Stimulated activated CD8-positive, alpha-beta memory T cell treated with anti-CD3 and anti-CD28 coated beads, Interleukin-12 subunit alpha, Interleukin-12 subunit beta, amount 100 ng/mL, for 1 hour (primary cell): ENCODE results near the gene PCARE.
"Not testable (repeated sequence)": the region's sequence is repeated elsewhere in the genome, so short reads cannot be mapped to it uniquely, and the experiment has no call there.

Experiments
- DNase-seq: peaks from one replicate; pipeline ENCODE4 v3.0.0-alpha.2; 2020; ENCODE audit warnings: low read depth

Gene PCARE

DNA sequence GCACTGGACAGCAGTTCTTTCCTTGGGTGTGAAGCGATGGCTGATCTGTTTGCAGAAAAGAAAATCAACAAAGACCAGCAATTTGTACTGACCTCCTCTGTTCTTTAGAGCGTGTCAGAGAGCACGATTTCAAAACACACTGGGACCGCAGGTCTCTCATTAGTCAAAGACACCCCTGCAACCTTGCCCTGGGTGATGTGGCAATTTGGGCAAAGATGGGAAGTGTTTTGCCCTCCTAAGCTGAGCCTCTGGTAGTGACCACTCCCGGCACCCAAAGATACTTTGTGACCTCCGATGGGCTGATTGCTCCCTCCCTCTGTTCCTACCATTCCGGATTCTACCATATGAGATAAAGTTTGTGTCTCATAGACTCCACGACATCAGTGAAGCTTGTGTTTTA lies 22.6 kb upstream of the PCARE start:
- DNase-seq = no peak

DNA sequence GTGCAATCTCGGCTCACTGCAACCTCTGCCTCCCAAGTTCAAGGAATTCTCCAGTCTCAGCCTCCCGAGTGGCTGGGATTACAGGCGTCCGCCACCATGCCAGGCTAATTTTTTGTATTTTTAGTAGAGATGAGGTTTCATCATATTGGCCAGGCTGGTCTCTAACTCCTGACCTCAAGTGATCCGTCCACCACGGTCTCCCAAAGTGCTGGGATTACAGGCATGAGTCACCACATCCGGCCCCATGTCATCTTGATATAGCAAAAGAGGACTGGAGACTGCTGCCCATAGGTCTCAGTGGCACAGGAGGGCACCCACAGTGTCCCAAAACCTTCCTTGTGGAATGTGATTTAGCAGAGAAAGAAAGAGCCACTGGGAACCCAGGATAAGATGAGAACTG lies 16.0 kb upstream of the PCARE start:
- DNase-seq = not testable (repeated sequence)

DNA sequence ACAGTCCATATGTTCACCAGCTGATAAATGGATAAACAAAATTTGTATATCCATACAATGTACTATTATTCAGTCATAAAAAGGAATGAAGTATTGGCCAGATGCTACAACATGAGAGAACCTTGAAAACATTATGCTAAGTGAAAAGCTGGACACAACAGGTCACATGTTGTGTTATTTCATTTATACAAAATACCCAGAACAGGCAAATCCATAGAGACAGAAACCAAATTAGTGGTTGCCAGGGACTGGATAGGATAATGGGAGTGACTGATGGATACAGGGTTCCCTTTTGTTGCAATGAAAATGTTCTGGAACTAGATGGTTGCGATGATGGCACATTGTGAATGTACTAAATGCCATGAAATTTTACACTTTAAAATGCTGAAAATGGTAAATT lies 10.2 kb upstream of the PCARE start:
- DNase-seq = no peak

DNA sequence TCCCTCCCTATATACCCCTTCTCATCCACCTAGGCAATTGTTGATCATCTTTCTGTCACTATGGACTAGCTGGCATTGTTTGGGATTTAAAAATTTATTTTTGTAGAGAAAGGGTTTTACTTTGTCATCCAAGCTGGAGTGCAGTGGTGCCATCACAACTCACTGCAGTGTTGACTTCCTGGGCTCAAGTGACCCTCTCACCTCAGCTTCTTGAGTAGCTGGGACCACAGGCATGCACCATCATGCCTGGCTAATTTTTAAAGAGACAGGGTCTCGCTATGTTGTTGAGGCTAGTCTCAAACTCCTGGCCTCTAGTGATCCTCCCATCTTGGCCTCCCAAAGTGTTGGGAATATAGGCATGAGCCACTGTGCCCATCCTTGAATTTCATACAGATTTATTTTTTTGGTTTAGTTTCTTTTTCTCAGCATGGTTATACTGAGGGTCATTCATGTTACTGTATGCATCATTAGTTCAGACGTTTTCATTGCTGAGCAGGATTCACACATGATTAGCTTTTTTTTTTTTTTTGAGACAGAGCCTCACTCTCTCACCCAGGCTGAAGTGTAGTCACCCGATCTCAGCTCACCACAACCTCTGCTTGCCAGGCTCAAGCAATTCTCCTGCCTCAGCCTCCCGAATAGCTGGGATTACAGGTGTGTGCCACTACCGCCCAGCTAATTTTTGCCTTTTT lies 8.6 kb upstream of the PCARE start:
- no peak for DNase-seq

DNA sequence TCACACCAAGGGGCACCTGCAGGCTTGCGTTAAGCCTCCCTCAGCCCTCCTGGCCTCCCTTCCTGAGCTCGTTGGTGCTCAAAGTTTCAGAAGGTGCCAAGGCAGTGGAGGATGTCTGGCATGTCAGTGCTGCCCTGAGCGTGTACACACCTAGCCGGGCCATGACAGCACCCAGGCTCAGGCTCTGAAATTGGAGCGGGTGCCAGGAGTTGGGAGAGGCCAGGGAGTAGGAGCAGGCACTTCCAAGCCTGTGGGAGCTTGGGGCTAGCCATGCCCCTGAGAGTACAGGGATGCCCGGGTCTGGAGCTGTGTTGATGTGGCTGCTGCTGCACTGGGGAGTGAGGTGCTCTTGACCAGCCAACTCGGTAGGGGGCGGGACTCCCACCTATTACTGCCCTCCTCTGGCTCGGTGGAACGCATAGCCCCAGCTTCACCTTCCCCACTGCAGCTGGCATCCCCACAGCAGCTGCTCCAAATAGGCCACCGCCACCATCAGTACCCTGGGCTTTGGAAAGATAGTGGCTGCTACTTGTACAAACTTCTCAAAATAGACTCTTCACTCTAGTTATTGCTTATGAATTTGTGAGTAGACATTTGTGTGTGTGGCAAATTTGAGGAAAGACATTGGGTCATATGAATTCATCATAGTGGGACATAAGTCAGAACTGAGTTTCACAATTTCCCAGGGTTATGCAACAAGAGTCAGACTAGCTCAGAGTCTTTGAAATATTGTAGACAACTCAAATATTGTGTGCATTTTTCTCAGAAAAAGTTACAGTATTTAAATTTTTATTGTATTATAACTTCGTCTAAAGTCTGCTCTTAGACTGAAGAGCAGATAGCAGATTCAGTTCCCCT lies 6.8 kb upstream of the PCARE start:
- no peak for DNase-seq

DNA sequence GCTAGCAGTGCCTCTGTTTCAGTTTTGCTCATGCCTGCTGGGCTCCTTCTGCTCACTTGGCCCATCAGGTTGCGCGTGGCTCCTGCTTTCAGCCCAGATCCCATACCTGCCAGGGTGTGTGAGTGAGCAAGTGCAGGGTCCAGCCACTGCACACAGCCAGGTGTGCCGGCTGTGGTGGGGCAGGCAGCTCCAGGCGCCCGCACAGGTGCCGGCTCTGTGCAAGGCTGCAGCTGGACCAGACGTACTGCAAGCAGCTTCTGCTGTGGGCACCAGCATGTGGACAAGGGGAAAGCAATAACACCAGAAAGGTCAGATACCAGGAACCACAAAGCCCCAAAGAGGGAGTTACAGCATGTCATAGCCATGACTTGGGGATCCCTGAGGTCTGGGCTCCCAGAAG lies 5.6 kb upstream of the PCARE start:
- DNase-seq = no peak

DNA sequence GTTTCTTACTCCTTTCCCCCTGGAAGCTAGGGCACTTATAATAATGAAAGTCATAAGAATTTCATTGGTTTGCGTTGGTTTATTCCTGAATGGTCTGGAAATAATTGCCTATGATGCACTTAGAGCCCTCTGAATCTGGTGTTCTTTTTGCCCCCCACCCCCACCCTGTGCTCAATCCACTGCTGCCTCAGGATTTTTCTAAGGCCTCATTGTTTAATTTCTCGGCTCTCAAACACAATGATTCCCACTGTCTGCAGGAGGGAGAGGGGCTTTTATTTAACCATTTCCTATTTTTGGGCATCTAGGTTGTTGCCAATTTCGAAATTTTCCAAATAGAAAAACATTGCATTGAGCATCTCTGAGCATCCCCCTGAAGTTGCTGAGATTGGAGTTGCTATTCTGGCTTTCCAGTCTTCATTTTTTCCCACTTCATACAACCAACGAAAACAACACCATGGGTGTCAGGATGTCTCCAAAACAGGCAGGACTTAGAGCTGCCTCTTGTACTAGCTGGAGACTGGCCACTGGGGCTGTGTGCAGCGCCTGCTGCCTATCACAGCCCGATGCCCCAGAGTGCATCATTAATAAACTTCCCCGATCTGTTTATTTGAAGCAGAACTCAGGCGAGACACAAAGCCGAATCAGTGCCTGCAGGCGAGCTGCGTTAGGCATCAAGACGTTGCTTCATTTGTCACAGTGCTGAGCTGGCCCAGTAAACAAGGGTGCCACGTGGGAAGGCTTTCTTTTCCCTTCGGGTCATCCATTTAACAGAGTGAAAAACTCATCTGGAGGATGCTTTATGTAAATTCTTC lies 1.8 kb upstream of the PCARE start:
- no peak for DNase-seq

DNA sequence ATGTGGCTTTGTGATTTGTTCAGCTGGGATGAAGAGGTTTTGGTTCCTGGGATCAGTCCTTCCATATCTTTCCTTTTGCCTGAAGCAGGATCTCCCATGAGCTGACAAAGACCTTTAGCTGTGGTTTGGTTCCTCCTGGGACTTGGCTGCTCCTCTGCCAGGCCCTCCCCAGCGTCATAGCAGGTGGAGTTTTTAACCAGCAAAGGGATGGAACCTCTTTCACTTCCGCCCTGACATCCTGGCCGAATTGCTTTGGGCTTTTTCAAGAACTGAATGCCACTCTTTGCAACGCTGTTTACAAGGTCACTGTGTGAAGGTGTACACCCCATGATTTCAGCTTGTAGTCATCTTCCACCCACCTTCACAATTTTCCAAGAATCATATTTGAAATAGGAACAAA lies 390 bp downstream of the PCARE start:
- no peak for DNase-seq

DNA sequence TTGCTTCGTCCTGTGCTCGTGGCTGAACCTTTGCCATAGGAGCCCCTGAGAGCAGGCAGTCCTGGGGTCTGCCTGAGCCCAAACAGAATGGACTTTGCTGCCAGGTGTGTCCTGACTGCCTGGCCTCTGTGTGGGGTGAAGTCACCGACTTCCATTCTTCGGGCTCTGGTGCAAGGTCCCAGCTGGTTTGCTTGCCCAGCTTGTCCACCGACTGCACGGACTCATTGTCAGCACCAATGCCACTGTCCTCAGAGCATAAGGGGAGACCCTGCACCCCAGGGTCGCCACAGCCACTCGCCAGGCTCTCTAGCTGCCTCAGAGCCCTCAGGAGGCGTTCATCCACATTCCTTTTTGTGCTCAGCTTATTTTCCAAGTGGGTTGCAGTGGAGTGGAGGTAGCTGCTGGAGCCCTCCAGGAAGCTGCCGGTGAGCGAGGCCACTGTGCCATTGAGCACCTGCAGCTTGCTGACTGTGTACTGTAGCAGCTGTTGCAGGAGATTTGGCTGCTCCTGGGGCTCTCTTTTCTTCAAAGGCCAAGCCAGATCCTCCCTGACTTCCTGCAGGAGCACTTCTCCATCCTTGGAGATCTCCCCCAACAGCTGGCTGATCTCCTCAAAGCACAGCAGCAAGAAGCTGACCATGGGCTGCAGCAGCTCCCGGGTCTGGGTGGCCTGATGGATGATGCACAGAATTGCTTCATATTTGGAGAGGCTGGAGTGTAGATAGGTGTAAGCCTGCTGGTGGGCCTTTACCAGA lies 1.2 kb downstream of the PCARE start:
- no peak for DNase-seq

DNA sequence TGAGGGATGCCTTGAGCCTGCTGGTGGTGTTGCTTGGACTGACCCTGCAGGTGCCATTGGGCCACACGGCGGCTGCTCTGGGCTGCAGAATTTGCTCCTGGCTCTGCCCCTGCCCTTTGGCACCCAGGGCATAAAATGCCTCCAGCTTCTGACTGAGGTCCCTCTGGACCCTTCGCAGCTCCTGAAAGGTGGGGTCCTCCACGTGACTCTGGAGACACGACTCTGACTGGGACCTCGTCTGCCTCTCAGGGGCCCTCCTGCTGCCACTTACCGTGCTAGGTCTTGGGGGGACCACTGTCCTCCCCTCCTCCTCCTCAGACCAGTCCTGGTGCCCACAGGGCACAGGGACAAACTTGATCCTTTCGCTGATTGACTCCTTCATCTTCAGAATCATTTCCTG lies 2.1 kb downstream of the PCARE start:
- no peak for DNase-seq

DNA sequence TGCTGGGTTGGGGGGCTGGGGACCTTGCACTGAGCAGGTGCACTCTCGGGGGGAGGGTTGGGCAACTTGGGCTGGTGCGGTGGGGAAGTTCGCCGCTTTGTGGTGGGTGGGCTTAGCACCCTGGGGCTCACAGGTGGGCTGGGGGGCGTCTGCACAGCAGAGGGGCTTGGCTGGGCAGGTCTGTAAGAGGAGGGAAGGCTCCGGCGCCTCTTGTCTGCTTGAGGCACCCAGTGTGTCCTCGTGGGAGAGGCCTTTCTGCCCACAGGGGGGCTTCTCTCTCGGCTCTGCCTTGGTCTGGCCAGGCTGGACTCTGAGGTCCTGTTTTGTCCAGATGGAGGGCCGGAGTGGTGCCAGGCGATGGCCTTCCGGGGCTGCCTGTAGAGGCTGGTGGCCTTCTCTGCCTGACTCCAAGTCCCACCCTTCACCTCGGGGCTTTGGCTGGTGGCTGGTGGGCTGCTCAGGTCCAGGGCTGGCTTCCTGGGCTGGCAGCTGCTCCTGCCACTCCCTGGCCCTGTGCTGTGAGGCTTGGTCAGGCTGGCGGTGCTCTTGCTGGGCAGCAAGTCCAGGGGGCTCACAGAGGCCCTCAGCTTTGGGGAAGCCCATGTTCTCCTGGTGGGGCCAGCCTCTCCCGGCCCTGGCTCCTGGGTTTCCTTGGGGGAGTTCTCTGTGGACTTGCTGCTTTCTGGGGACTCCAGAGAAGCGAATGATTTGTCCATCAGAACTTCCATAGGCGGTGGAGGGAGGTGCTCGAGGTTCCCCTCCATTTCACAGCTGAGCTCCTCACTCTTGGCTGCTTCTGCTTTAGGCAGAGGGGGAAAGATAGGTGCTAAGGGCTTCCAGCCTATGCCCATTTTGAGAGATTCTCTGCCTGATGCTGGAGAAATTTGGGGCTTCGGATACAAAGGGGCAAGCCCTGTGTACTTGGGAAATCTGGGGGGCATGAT lies 3.0 kb downstream of the PCARE start:
- DNase-seq = no peak

DNA sequence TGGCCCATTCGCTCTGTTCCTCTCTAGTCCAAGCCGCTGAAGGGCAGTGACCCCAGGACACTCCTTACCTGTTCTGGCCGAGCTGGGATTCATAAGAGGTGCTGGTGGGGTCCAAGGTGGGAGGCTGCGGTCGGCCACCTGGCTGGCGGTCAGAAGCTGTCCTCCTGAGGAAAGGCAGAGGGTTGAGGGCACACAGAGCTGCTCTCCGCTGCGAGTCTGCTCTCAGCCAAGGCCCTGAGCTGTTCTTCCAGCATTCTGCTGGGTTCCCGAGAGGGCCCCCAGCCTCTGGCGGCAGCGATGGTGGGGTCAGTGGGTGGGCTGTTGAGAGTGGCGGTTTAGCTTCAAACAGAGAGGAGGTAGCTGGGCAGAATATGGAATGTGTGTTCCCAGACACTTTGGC lies 3.8 kb downstream of the PCARE start:
- DNase-seq = no peak

DNA sequence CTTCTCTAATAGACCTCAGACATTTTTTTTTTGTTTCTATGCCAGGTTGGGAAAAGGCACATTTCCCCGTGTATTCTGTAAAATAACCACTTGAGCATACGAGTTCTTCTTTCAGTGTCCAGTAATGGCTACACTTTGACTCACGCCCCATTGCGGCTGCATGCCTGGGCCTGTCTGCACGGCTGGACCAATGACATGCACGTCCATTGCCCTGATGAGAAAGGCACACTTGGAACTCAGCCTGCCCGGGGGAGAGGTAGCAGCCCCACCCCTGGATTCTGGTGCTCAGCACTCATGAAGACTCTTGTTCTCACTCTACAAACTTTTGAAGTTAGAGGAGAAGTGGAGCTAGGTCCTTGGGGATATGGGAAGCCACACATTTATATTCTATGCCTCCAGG lies 5.8 kb downstream of the PCARE start:
- no peak for DNase-seq

DNA sequence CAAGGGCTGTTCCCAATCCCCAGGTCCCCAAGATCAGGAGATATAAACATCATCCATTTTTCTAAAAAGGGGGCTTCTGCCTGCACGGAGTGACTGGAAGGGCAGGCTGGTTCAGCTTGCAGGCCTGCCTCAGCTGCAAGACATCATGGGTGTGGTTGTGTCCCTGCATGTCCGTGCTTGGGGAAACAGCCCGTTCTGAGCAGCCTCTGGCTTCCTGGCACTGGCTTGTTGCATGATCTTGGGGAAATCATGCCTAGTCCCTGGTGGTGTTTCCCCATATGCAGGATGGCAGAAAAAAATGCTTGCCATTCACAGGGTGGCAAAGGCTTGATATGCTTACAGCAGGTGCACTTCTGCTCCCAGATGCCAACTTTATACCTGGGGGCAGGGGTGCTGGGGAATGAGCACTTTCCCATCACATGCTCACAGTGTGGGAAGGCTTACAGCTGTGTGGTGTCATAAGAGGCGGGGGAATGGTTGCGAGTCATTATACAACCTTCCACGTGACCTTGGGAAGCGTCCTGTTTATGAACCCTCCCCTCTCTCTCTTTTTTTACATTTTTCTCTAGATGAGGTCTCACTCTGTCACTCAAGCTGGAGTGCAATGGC lies 7.2 kb downstream of the PCARE start:
- DNase-seq = no peak

DNA sequence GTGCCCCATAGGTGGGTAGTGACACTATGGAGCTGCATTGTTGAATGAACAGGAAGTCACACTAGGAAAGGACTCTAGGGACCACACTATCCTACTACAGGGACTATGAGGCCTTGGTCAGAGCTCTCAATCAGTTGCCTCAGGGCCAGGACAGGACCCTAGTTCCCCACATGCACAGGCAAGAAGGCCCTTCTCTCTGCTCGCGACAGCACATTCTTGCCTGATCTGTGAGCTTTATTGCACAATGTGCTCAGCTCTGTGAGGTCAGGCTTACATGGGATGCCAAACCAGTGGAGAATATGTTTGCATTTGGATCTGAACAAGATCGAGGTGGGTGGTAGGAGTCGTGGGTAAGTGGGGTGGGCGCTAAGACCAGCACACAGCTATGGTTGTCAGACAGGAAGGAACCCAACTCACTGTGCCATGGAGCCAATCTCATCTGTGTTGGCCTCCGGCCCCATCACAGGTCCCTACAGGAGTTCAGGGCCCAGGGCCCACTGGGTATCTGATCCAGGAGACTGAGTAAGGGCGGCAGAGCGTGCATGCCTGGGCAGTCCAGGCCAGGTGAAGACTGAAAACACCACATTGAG lies 8.0 kb downstream of the PCARE start:
- DNase-seq = no peak

DNA sequence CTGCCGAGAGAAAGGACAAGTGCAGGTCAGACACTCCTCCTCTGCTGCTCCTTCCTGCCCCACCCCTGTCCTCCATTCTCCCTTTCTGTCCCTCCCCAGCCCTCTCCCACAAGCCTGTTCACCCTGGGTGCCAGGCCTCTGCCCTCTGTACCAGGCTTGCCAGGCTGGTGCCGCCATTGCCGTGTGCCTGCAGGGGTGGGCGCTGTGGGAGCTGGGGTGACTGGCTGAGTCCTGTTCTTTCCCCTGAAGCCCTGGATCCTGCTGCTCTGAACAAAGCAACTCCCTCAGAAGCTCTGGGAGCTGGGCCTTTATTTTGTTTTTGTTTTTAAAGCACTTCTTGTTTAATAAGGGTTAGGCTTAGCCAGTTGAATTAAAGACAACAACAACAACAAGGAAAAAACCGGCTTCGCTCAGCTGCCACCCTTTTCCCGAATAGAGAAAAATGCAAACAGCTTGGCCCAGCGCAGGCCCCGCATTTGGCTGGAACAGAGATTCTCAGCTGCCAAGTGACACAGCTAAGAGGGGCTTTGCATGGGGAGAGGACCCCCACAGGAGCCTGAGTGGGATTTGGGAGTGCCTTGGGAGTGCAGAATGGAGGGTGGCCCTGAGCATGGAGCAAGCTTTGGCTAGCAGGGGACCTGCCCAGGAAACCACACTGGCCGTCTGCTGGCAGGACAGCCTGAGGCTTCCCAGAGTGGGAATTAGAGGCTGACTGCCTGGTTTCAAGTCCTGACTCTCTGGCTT lies 9.1 kb downstream of the PCARE start:
- DNase-seq = no peak

DNA sequence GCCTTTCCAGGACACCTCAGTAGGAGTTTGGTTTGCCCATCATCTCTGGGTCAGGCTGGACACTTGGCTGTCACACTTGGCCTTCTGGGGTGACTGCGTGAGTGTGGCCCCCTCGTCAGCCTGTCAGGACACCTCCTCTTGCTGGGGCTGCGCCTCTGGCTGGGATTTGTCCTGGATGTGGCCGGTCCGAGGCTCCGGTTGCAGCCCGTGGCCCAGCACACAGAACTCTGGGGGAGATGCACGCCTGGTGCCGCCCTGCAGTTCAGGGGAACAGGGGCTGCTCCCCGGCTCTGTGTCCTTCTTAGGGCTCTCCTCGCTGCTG lies 9.6 kb downstream of the PCARE start:
- no peak for DNase-seq

DNA sequence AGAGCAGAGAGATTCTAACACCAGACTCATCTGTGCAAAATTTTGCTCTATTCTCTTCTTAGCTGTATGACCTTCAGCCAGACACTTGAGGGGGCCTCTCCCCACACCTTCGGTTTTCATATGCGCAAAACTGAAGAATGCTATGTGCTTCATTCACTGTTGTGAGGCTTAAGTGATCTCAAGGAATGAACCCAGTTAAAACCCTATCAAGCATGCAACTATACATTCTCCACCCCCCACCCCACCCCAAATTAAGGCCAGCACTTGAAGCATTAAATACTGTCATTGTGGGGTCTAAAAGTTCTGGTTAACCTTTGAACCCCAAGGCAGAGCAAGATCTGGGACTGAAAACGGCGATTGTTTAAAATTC lies 10.0 kb downstream of the PCARE start:
- DNase-seq = no peak

DNA sequence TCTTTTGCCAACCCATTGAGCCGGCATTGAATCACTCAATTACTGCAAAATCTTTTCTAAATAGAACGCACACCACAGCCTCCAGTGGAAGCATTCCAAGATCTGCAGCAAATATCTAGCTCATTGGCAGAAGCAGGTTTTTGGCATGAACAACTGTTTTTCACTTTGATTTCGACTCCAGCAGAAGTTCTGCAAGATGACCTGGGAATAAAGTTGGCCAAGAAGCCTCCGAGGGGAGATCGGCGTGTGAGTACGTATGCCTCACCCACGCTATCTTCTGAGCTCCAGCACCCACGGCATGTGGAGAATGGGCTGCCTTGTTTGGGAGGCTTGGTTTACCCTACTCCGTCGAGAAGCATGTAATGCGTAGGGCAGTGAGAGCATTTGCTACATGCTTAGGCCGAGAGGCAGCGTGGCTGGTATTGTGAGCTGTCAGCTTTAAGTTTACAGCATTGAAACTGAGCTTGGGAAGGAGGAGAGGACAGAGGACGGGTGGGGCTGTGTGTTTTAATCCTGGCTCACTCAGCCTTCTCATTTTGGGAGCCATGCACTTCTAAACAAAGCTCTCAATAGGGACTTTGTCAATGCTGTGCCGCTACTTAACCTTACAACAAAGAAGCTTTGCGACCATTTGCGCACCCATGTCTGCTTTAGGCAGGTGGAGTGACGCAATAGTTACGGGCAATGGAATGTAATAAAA lies 10.5 kb downstream of the PCARE start:
- DNase-seq = no peak
